GM12878 (cell line): ENCODE results near the gene OSBPL3. TPM values are rescaled to one million over a fixed set of nuclear protein-coding genes. Genes with fewer than 3 reads are reported as not detected.

Source experiments
- ATAC-seq: fragments of 200-7000 bp; cut with Tn5 transposase; 3 replicates; pipeline ENCODE4 v1.9.1; 2020; ENCODE audit warnings: mild to moderate bottlenecking, moderate library complexity
- BruUV-seq: library from RNA; stranded (reverse); fragments of 400-500 nt; replicated peaks from 2 replicates; lab custom pipeline; 2021; lab: Mats Ljungman, UMichigan
- CTCF ChIA-PET: fragments of 300-600 bp; sonication (Branson Sonifier 250); formaldehyde crosslinking; extraction: SDS; loops from one replicate; lab custom pipeline; 2021; ENCODE audit warnings: inconsistent platforms; lab: Yijun Ruan, JAX
- POLR2A ChIA-PET: fragments of 350-600 bp; formaldehyde crosslinking; extraction: SDS; loops from one replicate; lab custom pipeline; 2021; ENCODE audit warnings: inconsistent platforms; lab: Charles Lee
- RAD21 ChIA-PET: fragments of 300-600 bp; sonication (Branson Sonifier 250); formaldehyde crosslinking; loops from one replicate; lab custom pipeline; 2023; ENCODE audit warnings: antibody characterized with exemption; ENCODE audit not compliant: unreplicated experiment; lab: Charles Lee
- SMC1A ChIA-PET: fragments of 300-600 bp; sonication (Branson Sonifier 250); formaldehyde crosslinking; loops from one replicate; lab custom pipeline; 2023; ENCODE audit not compliant: unreplicated experiment, uncharacterized antibody; lab: Charles Lee
- DNase-seq: peaks from one replicate; pipeline ENCODE4 v3.0.0-alpha.2; 2011; ENCODE audit warnings: low read depth, low spot score
- FAIRE-seq: peaks from 3 replicates; lab custom pipeline; 2011; peaks lifted over from hg19 to GRCh38; lab: Jason Lieb, UNC
- H2AFZ ChIP-seq: 2 replicates; pipeline ENCODE4 v1.6.0; 2011; ENCODE audit warnings: low read depth, low read length, control low read depth; ENCODE audit not compliant: control insufficient read depth
- H3K27ac ChIP-seq: 2 replicates; pipeline ENCODE4 v1.5.1; 2011; ENCODE audit warnings: control low read depth; ENCODE audit not compliant: control insufficient read depth, insufficient read depth
- H3K27me3 ChIP-seq, 2 experiments: replicated peaks in 1 of 2; 2 replicates each; pipeline versions ENCODE4 v1.6.0 to v1.6.1; 2011; ENCODE audit warnings: low read length in 1 of 2; ENCODE audit not compliant: control insufficient read depth in 2 of 2, insufficient read depth in 2 of 2
- H3K36me3 ChIP-seq, 2 experiments: 2 replicates each; pipeline ENCODE4 v1.5.1; 2011; ENCODE audit warnings: low read length in 1 of 2; ENCODE audit not compliant: control insufficient read depth in 2 of 2, insufficient read depth in 2 of 2
- H3K4me1 ChIP-seq: 2 replicates; pipeline ENCODE4 v1.6.1; 2011; ENCODE audit warnings: mild to moderate bottlenecking, low read length, moderate library complexity, mixed read lengths; ENCODE audit not compliant: control insufficient read depth, insufficient read depth
- H3K4me2 ChIP-seq: 2 replicates; pipeline ENCODE4 v1.6.0; 2011; ENCODE audit warnings: control low read depth; ENCODE audit not compliant: control insufficient read depth, insufficient read depth
- H3K4me3 ChIP-seq: fragments of 200-600 bp; sonication (generic); 2 replicates; pipeline ENCODE4 v1.5.1; 2016
- H3K79me2 ChIP-seq: 2 replicates; pipeline ENCODE4 v1.6.0; 2011; ENCODE audit warnings: low read length; ENCODE audit not compliant: control insufficient read depth, insufficient read depth
- H3K9ac ChIP-seq: 2 replicates; pipeline ENCODE4 v1.8.0; 2011; ENCODE audit warnings: low read length, control low read depth, mixed read lengths; ENCODE audit not compliant: control insufficient read depth, insufficient read depth
- H3K9me3 ChIP-seq: replicated peaks from 3 replicates; pipeline ENCODE4 v1.5.1; 2011; ENCODE audit warnings: mild to moderate bottlenecking, low read length; ENCODE audit not compliant: control insufficient read depth, insufficient read depth
- H4K20me1 ChIP-seq: 2 replicates; pipeline ENCODE4 v1.6.0; 2011; ENCODE audit not compliant: control insufficient read depth, insufficient read depth
- BCL11A ChIP-seq: IDR thresholded peaks from 2 replicates; pipeline ENCODE4 v1.6.1; 2011; ENCODE audit warnings: low read depth, low read length
- BHLHE40 ChIP-seq, 2 experiments: fragments of 450-650 bp in 1 of 2; IDR thresholded peaks; 2 replicates each; pipeline ENCODE4 v1.6.1; 2011 to 2017; ENCODE audit warnings: low read depth in 2 of 2, borderline replicate concordance in 1 of 2, improper control_type of control experiment in 1 of 2, low read length in 1 of 2, mild to moderate bottlenecking in 1 of 2
- HDGF ChIP-seq: fragments of 450-650 bp; IDR thresholded peaks from 2 replicates; pipeline ENCODE4 v1.6.1; 2016; ENCODE audit warnings: antibody characterized with exemption
- MEF2A ChIP-seq: IDR thresholded peaks from 2 replicates; pipeline ENCODE4 v1.6.1; 2011; ENCODE audit warnings: low read depth, mild to moderate bottlenecking, low read length, moderate library complexity; ENCODE audit not compliant: insufficient read depth
- MXI1 ChIP-seq: fragments of 150-350 bp; IDR thresholded peaks from 2 replicates; pipeline ENCODE4 v1.6.1; 2011; ENCODE audit warnings: low read depth, mild to moderate bottlenecking, inconsistent platforms, low read length, improper control_type of control experiment
- MYB ChIP-seq: fragments of 150-350 bp; IDR thresholded peaks from 2 replicates; pipeline ENCODE4 v1.6.1; 2014; ENCODE audit warnings: mild to moderate bottlenecking, low read depth, low read length, borderline replicate concordance
- RAD51 ChIP-seq: fragments of 450-650 bp; IDR thresholded peaks from 2 replicates; pipeline ENCODE4 v1.6.1; 2016; ENCODE audit warnings: moderate library complexity, mild to moderate bottlenecking, inconsistent platforms
- SMC3 ChIP-seq: IDR thresholded peaks from 2 replicates; pipeline ENCODE4 v1.6.1; 2011; ENCODE audit warnings: low read length, improper control_type of control experiment, borderline replicate concordance
- SP1 ChIP-seq: IDR thresholded peaks from one replicate; pipeline ENCODE4 v1.6.1; 2011; ENCODE audit warnings: low read depth, low read length
- ZZZ3 ChIP-seq: IDR thresholded peaks from 2 replicates; pipeline ENCODE4 v1.6.1; 2011; ENCODE audit warnings: low read depth; ENCODE audit not compliant: control insufficient read depth, insufficient read length
- WGBS: methylation state at CpG from one replicate; pipeline ENCODE4 v1.1.6; 2016; ENCODE audit warnings: low lambda C conversion rate; ENCODE audit not compliant: insufficient replicate concordance, insufficient coverage; ENCODE audit errors: missing lambda C conversion rate; 5-methylcytosine and 5-hydroxymethylcytosine counted together
- in situ Hi-C: fragments of 300-500 bp; cut with MboI; formaldehyde crosslinking; loops from 9 replicates; pipeline ENCODE4 v1.14.3; 2018; ENCODE audit warnings: mixed read lengths
- intact Hi-C: fragments of 100-400 bp; cut with micrococcal nuclease; formaldehyde crosslinking; loops from one replicate; pipeline ENCODE4 v1.14.2; 2022; ENCODE audit not compliant: unreplicated experiment
- polyA plus RNA-seq, 11 experiments: library from polyadenylated mRNA; depleted of rRNA in 4 of 11; unstranded in 6 of 11; stranded (reverse) in 5 of 11; fragments of >200 nt; fragmentation: Nextera tagmentation in 4 of 11; fragmentation: Illumina TruSeq in 1 of 11; extraction: Ambion mirVana in 4 of 11; extraction: Trizol in 1 of 11; gene quantifications; 1 replicate in 1 of 11; 2 replicates in 10 of 11; pipeline versions ENCODE4 v1.2.1 to v1.2.3, GENCODE V29; 2011 to 2016; ENCODE audit warnings: inconsistent platforms in 2 of 11, missing spikeins in 2 of 11, low read depth in 1 of 11
- total RNA-seq, 4 experiments: library from RNA; depleted of rRNA in 3 of 4; stranded (reverse); fragments of >200 nt in 3 of 4; fragmentation: Illumina TruSeq in 1 of 4; extraction: Trizol in 1 of 4; gene quantifications; 2 replicates each; pipeline versions ENCODE4 v1.2.1 to v1.2.3, GENCODE V29; 2013 to 2021
- TF ChIP-seq, protein P1 (sequence below): IDR thresholded peaks from 2 replicates; pipeline ENCODE4 v1.6.1; 2012; ENCODE audit warnings: low read length, inconsistent platforms
- TF ChIP-seq, protein P2 (sequence below): IDR thresholded peaks from 2 replicates; pipeline ENCODE4 v1.6.1; 2012; ENCODE audit warnings: mild to moderate bottlenecking, low read depth, low read length
- TF ChIP-seq, protein P3 (sequence below): fragments of 450-650 bp; IDR thresholded peaks from 2 replicates; pipeline ENCODE4 v1.6.1; 2016; ENCODE audit warnings: mild to moderate bottlenecking

Gene OSBPL3
- total and polyA plus RNA-seq, 10 of the 15 experiments (the other 5 are each of a cell fraction or from before 2014, with no cell fraction given), result 6.1 to 46.6 (median 27.0) TPM

DNA sequence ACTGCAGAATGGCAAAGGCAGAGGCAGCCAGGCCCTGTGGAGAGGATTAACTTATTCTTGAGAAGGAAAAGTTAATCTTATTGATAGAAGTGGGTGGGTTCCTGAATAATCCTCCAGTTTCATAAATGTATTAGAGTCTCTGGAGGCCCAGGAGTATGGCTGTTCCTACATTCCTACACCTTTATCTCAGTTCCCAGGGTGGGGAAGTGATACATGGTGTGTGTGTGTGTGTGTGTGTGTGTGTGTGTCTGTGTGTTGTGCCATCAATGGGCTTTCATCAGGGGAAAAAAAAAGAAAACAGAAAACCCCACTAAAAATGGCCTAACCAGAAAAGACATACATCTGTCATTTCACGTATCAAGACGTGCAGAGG is 200.7 kb downstream of the OSBPL3 start (continued):
- TF ChIP-seq, protein P1, sequence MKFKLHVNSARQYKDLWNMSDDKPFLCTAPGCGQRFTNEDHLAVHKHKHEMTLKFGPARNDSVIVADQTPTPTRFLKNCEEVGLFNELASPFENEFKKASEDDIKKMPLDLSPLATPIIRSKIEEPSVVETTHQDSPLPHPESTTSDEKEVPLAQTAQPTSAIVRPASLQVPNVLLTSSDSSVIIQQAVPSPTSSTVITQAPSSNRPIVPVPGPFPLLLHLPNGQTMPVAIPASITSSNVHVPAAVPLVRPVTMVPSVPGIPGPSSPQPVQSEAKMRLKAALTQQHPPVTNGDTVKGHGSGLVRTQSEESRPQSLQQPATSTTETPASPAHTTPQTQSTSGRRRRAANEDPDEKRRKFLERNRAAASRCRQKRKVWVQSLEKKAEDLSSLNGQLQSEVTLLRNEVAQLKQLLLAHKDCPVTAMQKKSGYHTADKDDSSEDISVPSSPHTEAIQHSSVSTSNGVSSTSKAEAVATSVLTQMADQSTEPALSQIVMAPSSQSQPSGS, result 0 out of 2 replicates have a peak, but pooled peaks have one; percentile 2
- TF ChIP-seq MEF2A, result no peak
- no peak for TF ChIP-seq MYB
- no peak for TF ChIP-seq SP1
- no peak for TF ChIP-seq BCL11A
- TF ChIP-seq MXI1, result no peak
- no peak for TF ChIP-seq HDGF
- no peak for TF ChIP-seq ZZZ3

DNA sequence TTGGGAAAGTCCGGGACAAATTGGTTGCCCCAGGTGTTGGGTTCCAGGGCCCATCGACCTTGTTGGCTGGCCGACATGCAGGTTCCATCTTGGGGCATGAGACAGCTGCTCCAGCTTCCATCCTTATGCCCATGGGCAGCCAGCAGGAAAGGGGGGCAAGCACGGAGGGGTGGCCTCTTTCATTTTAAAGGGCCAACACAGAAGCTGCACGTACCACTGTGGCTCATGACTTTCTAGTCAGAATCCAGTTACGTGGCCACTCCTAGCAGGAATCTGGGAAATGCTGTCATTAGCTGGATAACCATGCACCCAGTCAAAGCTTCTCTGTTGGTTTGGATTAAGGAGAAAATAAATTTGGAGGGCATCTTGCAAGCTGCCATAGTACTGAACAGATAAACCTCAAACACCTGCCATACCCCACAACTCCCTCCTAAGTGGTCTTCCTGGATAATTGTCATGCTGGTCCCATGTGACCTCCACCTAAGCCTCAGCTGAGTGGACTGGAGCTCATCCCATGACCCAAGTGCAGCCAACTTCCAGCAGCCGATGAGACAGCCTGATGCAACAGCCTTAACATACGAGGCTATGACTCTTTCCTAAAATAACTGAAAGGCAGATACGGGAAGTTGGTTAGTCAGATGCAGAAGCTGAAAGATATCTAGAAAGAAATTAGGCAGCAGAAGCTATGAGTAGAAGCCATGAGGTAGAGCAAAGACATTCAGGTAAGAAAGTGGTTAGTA is 201.3 kb downstream of the OSBPL3 start:
- RAD21 ChIA-PET, result interaction anchor here (1.0 kb wide), 1 partner anchor 9 kb away, joined by 3 read pairs; no protein-coding TSS in a partner anchor
- no peak for TF ChIP-seq RAD51
- TF ChIP-seq BHLHE40 (IDR thresholded peaks at IDR 0.05; ENCODE audit: borderline replicate concordance in 1 of 2, low read depth in 2 of 2, low read length in 1 of 2), result no peak
- no peak for TF ChIP-seq SMC3
- TF ChIP-seq, protein P1, result 0 out of 2 replicates have a peak, but pooled peaks have one; percentile 49
- TF ChIP-seq, protein P2, sequence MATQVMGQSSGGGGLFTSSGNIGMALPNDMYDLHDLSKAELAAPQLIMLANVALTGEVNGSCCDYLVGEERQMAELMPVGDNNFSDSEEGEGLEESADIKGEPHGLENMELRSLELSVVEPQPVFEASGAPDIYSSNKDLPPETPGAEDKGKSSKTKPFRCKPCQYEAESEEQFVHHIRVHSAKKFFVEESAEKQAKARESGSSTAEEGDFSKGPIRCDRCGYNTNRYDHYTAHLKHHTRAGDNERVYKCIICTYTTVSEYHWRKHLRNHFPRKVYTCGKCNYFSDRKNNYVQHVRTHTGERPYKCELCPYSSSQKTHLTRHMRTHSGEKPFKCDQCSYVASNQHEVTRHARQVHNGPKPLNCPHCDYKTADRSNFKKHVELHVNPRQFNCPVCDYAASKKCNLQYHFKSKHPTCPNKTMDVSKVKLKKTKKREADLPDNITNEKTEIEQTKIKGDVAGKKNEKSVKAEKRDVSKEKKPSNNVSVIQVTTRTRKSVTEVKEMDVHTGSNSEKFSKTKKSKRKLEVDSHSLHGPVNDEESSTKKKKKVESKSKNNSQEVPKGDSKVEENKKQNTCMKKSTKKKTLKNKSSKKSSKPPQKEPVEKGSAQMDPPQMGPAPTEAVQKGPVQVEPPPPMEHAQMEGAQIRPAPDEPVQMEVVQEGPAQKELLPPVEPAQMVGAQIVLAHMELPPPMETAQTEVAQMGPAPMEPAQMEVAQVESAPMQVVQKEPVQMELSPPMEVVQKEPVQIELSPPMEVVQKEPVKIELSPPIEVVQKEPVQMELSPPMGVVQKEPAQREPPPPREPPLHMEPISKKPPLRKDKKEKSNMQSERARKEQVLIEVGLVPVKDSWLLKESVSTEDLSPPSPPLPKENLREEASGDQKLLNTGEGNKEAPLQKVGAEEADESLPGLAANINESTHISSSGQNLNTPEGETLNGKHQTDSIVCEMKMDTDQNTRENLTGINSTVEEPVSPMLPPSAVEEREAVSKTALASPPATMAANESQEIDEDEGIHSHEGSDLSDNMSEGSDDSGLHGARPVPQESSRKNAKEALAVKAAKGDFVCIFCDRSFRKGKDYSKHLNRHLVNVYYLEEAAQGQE, result no peak
- TF ChIP-seq, protein P3, sequence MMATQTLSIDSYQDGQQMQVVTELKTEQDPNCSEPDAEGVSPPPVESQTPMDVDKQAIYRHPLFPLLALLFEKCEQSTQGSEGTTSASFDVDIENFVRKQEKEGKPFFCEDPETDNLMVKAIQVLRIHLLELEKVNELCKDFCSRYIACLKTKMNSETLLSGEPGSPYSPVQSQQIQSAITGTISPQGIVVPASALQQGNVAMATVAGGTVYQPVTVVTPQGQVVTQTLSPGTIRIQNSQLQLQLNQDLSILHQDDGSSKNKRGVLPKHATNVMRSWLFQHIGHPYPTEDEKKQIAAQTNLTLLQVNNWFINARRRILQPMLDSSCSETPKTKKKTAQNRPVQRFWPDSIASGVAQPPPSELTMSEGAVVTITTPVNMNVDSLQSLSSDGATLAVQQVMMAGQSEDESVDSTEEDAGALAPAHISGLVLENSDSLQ, result no peak

More for the DNA sequence above, 201.3 kb downstream of the OSBPL3 start:
- H3K9ac ChIP-seq, result no peak overlapping the region
- 47% methylated on average over 9 of the region's 9 CpGs for WGBS
- no peaks in the 10 kb centered on the region for H4K20me1 ChIP-seq
- BruUV-seq, result no TSS peak
- POLR2A ChIA-PET, result no interaction called here
- in situ Hi-C loops (no loop called here), intact Hi-C loops (no loop called here)
- ATAC-seq, result peak; percentile 59
- no peaks in the 10 kb centered on the region for H3K36me3 ChIP-seq
- no peaks in the 10 kb centered on the region for H3K27me3 ChIP-seq
- H2AFZ ChIP-seq, result peak overlapping the region; percentile 13
- SMC1A ChIA-PET, result interaction anchor here (0.8 to 1.6 kb wide), 5 partner anchors 10 to 489 kb away, joined by 3 to 4 read pairs (median 3); no protein-coding TSS in a partner anchor
- CTCF ChIA-PET, result interaction anchor here (0.6 to 2.3 kb wide), 5 partner anchors 34 to 1782 kb away, joined by 3 to 13 read pairs (median 3); no protein-coding TSS in a partner anchor
- H3K79me2 ChIP-seq, result no peaks in the 10 kb centered on the region
- H3K4me2 ChIP-seq, result peak overlapping the region; percentile 17
- peaks cover 33% of the 10 kb centered on the region for H3K4me1 ChIP-seq
- FAIRE-seq, result peak; percentile 74
- peak overlapping the region; percentile 64 for H3K27ac ChIP-seq
- peaks cover 3% of the 10 kb centered on the region; the same call in 2 of the 3 replicates for H3K9me3 ChIP-seq
- no peak overlapping the region for H3K4me3 ChIP-seq
- DNase-seq, result no peak
